DND-41 (cell line): ENCODE data around the gene SLC22A7.

Experiments
- CTCF ChIP-seq: IDR thresholded peaks from 2 replicates; pipeline ENCODE4 v1.5.1; 2012; ENCODE audit warnings: borderline replicate concordance, low read length, moderate library complexity, mild to moderate bottlenecking; ENCODE audit not compliant: poor library complexity, severe bottlenecking; ENCODE audit errors: extremely low read depth
- EZH2 ChIP-seq: IDR thresholded peaks from 3 replicates; pipeline ENCODE4 v1.6.1; 2012; ENCODE audit warnings: borderline replicate concordance, low read depth, mild to moderate bottlenecking, moderate library complexity, low read length, inconsistent platforms; ENCODE audit not compliant: severe bottlenecking

GRCh38 chr6:43296780-43297497 lies 1.1 kb upstream of the SLC22A7 start:
- no peak for TF ChIP-seq CTCF
- TF ChIP-seq EZH2: no peak
